H1 (cell line): ENCODE results near the gene PBXIP1. TPM values are rescaled to one million over a fixed set of nuclear protein-coding genes. Genes with fewer than 3 reads are reported as not detected.

Experiments used
- BACH1 ChIP-seq: IDR thresholded peaks from 2 replicates; pipeline ENCODE4 v1.6.1; 2012; ENCODE audit warnings: low read length, improper control_type of control experiment
- EGR1 ChIP-seq: IDR thresholded peaks from 2 replicates; pipeline ENCODE4 v1.6.1; 2011; ENCODE audit warnings: low read depth, low read length, borderline replicate concordance
- EP300 ChIP-seq, 2 experiments: IDR thresholded peaks; 1 replicate in 1 of 2; 2 replicates in 1 of 2; pipeline ENCODE4 v1.6.1; 2011 to 2012; ENCODE audit warnings: low read depth in 2 of 2, low read length in 2 of 2, mild to moderate bottlenecking in 2 of 2, borderline replicate concordance in 1 of 2, inconsistent platforms in 1 of 2, moderate library complexity in 1 of 2
- GTF2F1 ChIP-seq: IDR thresholded peaks from 2 replicates; pipeline ENCODE4 v1.6.1; 2012; ENCODE audit warnings: low read depth, low read length, improper control_type of control experiment, borderline replicate concordance
- HDAC2 ChIP-seq, 2 experiments: fragments of 300-600 bp in 1 of 2; sonication (generic) in 1 of 2; IDR thresholded peaks; 2 replicates each; pipeline ENCODE4 v1.6.1; 2011 to 2012; ENCODE audit warnings: low read depth in 2 of 2, low read length in 2 of 2, mild to moderate bottlenecking in 2 of 2, moderate library complexity in 2 of 2, borderline replicate concordance in 1 of 2, inconsistent platforms in 1 of 2
- NRF1 ChIP-seq: IDR thresholded peaks from 2 replicates; pipeline ENCODE4 v1.6.1; 2011; ENCODE audit warnings: mild to moderate bottlenecking, low read depth, low read length, improper control_type of control experiment
- SP2 ChIP-seq: IDR thresholded peaks from 2 replicates; pipeline ENCODE4 v1.6.1; 2012; ENCODE audit warnings: mild to moderate bottlenecking, low read length, inconsistent platforms
- polyA plus RNA-seq, 7 experiments: library from polyadenylated mRNA; depleted of rRNA in 3 of 7; stranded (reverse) in 5 of 7; unstranded in 2 of 7; fragments of >200 nt in 5 of 7; fragments of 200-250 nt in 2 of 7; gene quantifications; 1 replicate in 5 of 7; 2 replicates in 1 of 7; 4 replicates in 1 of 7; pipeline versions ENCODE4 v1.2.1 to v1.2.3, GENCODE V29; 2011 to 2013; ENCODE audit warnings: missing spikeins in 2 of 7, mixed read lengths in 2 of 7
- total RNA-seq: library from RNA; stranded (reverse); fragmentation: NEBNext Ultra II Directional; extraction: Animal tissue kit (Norgen Biotek cat#: 25700); gene quantifications from 2 replicates; pipeline ENCODE4 v1.2.1, GENCODE V29; 2021
- TF ChIP-seq, protein P1 (sequence below): IDR thresholded peaks from 2 replicates; pipeline ENCODE4 v1.6.1; 2012; ENCODE audit warnings: inconsistent platforms

PBXIP1 gene
- total and polyA plus RNA-seq, 2 of the 8 experiments (the other 6 are each of a cell fraction or from before 2014, with no cell fraction given): 12.0 to 19.8 TPM

DNA sequence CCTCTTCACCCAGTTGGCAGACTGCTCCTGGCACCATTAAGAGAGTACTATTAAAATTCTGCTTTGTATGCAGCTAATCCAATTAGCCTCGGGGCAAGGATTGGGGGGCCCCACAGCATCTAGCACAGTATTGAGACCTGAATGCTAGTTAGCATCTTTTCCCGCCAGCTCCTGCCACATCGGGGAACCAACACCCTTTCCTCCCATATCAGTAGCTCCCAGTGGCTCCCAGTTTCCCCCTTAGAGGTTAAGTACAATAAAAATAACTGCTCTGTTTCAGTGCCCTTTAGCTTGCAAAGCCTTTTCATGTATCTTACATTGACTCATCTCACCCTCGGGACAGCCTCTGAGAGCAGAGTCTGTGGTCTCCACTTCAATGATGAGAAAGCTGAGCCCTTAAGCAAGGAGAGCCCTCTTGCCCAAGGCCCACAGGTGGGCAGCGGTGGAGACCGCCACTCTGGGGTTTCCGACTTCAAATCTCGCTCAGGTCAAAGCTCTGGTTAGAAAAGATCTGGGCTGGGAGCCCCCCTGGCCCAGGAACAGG, 15.2 kb downstream of the PBXIP1 start (continued):
- TF ChIP-seq EGR1: no peak
- no peak for TF ChIP-seq BACH1
- no peak for TF ChIP-seq EP300 (IDR thresholded peaks at IDR 0.05; ENCODE audit: borderline replicate concordance in 1 of 2, low read depth in 2 of 2, low read length in 2 of 2)
- no peak for TF ChIP-seq GTF2F1
- TF ChIP-seq SP2: no peak
- no peak for TF ChIP-seq NRF1
- TF ChIP-seq HDAC2 (IDR thresholded peaks at IDR 0.05; ENCODE audit: borderline replicate concordance in 1 of 2, low read depth in 2 of 2, low read length in 2 of 2): no peak
- TF ChIP-seq, protein P1, sequence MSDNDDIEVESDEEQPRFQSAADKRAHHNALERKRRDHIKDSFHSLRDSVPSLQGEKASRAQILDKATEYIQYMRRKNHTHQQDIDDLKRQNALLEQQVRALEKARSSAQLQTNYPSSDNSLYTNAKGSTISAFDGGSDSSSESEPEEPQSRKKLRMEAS: no peak
